A549 (cell line): Measurements from ENCODE around the gene TRAPPC10.

ENCODE experiments used
- ESRRA ChIP-seq: fragments of 150-350 bp; IDR thresholded peaks from 2 replicates; pipeline ENCODE4 v1.6.1; 2014; ENCODE audit warnings: mild to moderate bottlenecking, low read length, borderline replicate concordance
- MYC ChIP-seq: IDR thresholded peaks from 2 replicates; pipeline ENCODE4 v1.6.1; 2012; ENCODE audit warnings: mild to moderate bottlenecking, inconsistent platforms, low read length, improper control_type of control experiment, borderline replicate concordance
- RCOR1 ChIP-seq: fragments of 150-350 bp; IDR thresholded peaks from 2 replicates; pipeline ENCODE4 v1.6.1; 2014; ENCODE audit warnings: antibody characterized with exemption, low read length, low read depth
- RFX5 ChIP-seq: fragments of 450-650 bp; IDR thresholded peaks from 2 replicates; pipeline ENCODE4 v1.7.1; 2014; ENCODE audit warnings: antibody characterized with exemption, mild to moderate bottlenecking, moderate library complexity
- TP53 ChIP-seq: fragments of 250-450 bp; sonication (Bioruptor Pico); IDR thresholded peaks from 2 replicates; pipeline ENCODE4 v1.5.0; 2021; ENCODE audit warnings: mild to moderate bottlenecking, moderate library complexity
- TF ChIP-seq, protein P1 (sequence below): fragments of 450-650 bp; IDR thresholded peaks from 2 replicates; pipeline ENCODE4 v1.6.1; 2014; ENCODE audit warnings: antibody characterized with exemption
- TF ChIP-seq, protein P2 (sequence below): fragments of >200 bp; sonication (Bioruptor Twin); formaldehyde crosslinking; IDR thresholded peaks from 3 replicates; pipeline ENCODE4 v1.5.1; 2016

GRCh38 chr21:44000360-44000759, 11.7 kb upstream of the TRAPPC10 start:
- TF ChIP-seq TP53 (CRISPR knock-in tag) (no peak), RCOR1 (no peak), MYC (no peak), RFX5 (no peak), ESRRA (no peak)
- TF ChIP-seq, protein P1, sequence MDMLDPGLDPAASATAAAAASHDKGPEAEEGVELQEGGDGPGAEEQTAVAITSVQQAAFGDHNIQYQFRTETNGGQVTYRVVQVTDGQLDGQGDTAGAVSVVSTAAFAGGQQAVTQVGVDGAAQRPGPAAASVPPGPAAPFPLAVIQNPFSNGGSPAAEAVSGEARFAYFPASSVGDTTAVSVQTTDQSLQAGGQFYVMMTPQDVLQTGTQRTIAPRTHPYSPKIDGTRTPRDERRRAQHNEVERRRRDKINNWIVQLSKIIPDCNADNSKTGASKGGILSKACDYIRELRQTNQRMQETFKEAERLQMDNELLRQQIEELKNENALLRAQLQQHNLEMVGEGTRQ = no peak
- TF ChIP-seq, protein P2, sequence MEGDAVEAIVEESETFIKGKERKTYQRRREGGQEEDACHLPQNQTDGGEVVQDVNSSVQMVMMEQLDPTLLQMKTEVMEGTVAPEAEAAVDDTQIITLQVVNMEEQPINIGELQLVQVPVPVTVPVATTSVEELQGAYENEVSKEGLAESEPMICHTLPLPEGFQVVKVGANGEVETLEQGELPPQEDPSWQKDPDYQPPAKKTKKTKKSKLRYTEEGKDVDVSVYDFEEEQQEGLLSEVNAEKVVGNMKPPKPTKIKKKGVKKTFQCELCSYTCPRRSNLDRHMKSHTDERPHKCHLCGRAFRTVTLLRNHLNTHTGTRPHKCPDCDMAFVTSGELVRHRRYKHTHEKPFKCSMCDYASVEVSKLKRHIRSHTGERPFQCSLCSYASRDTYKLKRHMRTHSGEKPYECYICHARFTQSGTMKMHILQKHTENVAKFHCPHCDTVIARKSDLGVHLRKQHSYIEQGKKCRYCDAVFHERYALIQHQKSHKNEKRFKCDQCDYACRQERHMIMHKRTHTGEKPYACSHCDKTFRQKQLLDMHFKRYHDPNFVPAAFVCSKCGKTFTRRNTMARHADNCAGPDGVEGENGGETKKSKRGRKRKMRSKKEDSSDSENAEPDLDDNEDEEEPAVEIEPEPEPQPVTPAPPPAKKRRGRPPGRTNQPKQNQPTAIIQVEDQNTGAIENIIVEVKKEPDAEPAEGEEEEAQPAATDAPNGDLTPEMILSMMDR = no peak
